HG02642 (cell line): ENCODE data around the gene JAG2.
"Not testable (repeated sequence)": the region's sequence is repeated elsewhere in the genome, so short reads cannot be mapped to it uniquely, and the experiment has no call there.

Experiments
- ATAC-seq: cut with Tn5 transposase; IDR thresholded peaks from one replicate; pipeline ENCODE4 v1.9.1; 2021; ENCODE audit warnings: mild to moderate bottlenecking; ENCODE audit not compliant: unreplicated experiment, poor library complexity

JAG2 gene

GRCh38 chr14:105123981-105124765 is 44.4 kb downstream of the JAG2 start:
- ATAC-seq = no peak

DNA sequence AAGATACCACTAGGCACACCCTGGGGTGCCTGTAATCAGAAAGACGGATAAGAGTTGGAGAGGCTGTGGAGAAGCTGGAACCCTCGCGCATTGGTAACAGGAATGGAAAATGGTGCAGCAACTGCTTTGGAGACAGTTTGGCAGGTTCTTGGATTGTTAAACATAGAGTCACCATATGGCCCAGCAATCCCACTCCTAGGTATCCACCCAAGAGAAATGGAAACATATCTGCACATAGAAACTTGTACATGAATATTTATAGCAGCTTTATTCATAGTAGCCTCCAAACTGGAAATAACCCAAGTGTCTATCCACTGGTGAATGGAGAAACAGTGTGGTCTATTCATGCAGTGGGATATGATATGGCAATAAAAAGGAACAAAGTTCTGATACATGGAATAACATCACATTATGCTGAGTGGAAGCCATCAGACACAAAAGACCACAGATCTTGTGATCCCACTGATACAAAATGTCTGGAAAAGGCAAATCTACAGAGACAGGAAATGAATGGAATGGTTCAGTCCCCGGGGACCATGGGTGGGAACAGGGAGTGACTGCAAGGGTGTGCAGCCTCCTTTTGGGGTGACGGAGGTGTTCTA is 45.4 kb downstream of the JAG2 start:
- no peak for ATAC-seq

- no peak for ATAC-seq
These were observed 48.5 kb downstream of the JAG2 start for GRCh38 chr14:105120056-105120455.

GRCh38 chr14:105119408-105120025 is 49.1 kb downstream of the JAG2 start:
- no peak for ATAC-seq

DNA sequence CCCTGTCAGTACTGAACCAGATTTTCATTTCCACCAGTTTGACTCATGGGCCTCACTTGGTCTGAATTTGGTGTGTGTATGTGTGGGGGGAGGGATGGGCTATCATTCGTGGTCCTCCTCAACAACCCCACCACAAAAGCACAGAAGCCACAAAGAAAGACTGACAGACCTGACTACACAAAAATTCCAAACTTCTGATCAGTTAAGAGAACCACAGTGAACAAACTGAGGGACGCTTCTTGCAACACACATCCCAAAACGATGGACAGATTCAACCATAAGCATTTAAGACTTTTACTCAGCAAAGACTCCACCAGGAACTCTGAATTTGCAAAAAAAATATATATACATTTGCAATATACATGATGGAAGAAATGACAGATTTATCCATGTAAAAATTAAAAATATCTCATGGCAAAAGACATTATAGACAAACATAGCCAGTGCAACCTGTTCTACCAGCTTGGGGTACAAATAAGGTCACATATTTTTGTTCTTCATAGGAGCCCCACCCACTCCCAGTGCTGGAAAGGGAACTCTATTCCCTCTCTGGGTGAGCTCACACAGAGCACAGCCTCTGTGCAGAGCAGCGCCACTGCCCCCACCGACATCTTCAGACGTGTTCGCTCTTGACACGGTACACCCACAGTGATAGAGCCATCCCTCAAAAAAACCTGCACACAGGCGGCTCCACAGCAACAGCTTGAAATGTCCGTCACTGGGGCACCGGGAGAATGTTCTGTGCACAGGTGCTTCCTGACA is 49.7 kb downstream of the JAG2 start:
- no peak for ATAC-seq

DNA sequence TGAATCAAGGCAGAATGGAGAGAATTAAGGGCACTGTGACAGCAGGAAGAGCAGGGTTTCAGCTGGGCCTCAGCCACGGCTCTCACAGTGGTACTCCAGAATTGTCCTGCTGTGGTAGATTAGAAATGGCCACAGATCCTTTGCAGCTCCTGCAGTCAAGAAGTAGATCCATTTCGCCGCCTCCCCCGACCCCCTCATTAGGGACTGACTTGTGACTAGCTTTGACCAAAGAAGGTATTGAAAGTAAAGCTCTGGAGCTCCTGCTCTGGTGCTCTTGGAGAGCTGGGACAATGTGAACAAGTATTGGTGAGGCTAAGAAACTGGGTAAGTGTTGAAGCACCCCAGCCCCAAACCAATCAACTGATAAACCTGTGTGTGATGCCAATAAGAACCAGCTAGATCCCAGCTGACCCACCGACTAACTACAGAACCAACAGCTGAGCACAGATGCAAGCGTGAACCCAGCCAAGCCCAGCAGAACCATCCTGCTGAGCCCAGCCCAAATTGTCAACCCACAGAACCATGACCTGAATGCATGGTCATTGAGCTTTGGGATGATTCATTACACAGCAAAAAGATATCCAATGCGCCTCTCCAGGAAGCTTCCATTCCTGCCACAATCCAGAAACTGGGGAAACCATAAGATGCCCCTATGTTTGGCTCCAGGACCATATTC is 50.7 kb downstream of the JAG2 start:
- ATAC-seq = no peak

GRCh38 chr14:105117257-105117646 is 51.3 kb downstream of the JAG2 start:
- no peak for ATAC-seq

DNA sequence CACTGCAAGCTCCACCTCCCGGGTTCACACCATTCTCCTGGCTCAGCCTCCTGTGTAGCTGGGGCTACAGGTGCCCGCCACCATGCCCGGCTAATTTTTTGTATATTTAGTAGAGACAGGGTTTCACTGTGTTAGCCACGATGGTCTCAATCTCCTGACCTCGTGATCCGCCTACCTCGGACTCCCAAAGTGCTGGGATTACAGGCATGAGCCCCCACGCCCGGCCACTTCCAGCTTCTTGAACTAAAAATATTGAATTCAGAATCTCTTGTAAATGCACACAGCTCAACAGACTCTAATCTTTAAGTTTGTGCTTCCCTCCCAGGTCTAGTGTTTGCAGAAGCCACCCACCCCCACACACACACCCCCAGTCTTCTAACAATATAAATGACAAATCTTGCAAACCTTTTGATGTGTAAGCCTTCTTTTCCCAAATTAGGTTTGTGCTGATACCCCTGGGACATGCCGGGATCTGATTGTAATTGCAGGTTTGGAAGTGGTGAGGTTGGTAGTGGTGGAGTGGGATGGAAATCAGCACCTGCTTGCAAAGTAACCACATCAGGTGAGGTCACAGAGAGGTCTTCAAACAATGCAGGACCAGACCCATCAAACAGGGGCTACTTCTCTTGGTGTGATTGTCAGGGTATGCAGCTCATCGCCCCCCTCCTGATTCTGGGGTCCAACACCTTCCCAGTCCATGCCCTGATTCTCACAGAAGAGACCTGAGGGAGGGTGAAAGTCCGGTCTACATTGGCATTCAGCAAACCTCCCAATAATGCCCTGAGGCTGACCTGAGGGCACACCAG is 51.9 kb downstream of the JAG2 start:
- no peak for ATAC-seq

DNA sequence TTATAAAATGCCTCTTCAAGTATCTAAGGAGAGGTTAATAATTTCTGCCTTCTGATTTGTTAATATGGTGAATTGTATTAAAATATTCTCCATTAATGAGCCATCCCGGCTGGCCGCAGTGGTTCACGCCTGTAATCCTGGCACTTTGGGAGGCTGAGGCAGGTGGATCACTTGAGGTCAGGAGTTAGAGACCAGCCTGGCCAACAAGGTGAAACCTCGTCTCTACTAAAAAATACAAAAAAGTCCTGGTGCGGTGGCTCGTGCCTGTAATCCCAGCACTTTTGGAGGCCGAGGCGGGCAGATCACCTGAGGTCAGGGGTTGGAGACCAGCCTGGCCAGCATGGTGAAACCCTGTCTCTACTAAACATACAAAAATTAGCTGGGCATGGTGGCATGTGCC is 59.3 kb downstream of the JAG2 start:
- ATAC-seq = not testable (repeated sequence)

GRCh38 chr14:105108516-105108864 is 60.1 kb downstream of the JAG2 start:
- ATAC-seq = no peak

DNA sequence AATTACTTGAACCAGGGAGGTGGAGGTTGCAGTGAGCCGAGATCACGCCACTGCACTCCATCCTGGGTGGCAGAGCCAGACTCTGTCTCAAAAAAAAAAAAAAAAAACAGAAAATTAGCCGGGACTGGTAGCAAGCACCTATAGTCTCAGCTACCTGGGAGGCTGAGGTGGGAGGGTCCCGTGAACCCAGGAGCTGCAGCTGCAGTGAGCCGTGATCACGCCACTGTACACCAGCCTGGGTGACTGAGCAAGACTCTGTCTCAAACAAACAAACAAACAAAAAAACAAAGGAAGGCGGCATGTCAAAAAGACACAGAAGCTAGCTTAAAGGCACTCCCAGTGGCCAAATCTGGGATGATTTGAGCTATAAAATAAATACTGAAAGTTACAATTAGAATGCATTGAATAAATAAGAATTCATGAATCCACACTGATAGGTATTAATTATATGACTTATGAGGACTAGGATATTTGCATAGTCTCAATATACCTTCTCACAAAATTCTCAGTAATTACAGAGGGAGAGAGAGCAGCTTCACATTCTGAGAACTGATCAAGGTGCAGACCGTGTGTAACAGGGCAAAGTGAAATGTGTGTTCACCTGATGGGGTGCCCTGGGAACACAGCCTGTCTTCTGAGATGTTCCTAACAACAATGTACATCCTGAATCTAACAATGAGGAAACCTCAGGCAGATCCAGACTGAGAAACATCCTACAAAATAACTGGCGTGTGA is 60.6 kb downstream of the JAG2 start:
- no peak for ATAC-seq

GRCh38 chr14:105107351-105107750 is 61.2 kb downstream of the JAG2 start:
- no peak for ATAC-seq

DNA sequence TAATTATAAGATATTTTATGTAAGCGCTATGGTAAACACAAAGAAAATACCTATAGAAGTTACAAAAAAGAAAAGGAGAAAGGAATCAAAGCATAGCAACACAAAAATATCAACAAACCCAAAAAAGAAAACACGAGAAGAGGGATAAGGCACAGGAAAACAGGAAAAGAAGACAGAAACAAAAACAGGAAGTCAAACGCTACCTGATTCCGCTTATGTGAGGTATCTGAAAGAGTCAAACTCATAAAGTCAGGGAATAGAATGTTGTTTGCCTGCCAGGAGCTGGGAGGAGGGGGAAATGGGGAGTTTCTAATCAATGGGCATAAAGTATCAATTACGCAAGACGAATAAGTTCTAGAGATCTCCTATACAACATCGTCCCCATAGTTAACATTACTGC is 63.4 kb downstream of the JAG2 start:
- no peak for ATAC-seq

DNA sequence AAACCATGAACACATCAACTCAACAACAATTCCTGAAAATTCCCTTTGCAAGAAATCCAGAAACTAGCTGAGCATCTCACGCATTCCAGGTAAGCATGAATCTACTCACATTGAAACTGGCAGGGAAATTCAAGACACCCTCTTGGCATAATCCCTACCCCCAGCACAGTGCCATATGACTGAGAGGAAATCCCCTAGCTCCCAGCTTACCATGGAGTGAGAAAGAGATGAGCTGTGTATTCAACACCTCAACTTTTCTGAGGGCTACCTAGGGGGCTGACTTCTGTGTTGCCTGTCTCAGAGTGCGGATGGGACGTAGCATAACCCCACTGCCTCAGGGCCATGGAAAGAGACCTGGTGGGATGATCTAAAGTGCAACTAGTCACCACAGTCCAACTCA is 65.7 kb downstream of the JAG2 start:
- ATAC-seq = no peak

DNA sequence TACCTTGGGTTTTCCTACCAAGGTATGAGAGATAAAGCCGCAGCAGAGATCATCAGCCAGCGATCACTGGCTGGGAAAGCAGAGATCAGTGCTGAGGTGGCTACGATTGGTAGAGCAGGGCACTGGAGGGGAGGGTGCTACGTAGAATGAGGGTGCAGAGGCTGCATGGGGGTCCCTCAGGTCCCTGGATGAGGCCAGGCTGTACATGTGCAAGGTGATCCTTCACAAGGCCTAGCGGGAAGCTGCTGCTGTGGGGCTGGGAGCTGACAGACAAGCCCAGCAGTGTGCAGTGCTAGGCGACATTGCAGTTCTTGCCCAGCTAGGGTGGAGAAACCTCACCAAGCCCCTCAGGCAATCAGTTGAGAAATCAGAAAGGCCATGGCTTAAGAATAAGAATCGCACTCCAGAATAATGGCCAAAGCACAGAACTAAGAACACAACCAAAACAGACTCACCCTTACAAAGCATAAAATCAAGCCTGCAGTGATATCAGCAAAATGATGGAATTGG is 66.2 kb downstream of the JAG2 start:
- no peak for ATAC-seq

GRCh38 chr14:105100910-105101309 is 67.7 kb downstream of the JAG2 start:
- ATAC-seq = no peak

DNA sequence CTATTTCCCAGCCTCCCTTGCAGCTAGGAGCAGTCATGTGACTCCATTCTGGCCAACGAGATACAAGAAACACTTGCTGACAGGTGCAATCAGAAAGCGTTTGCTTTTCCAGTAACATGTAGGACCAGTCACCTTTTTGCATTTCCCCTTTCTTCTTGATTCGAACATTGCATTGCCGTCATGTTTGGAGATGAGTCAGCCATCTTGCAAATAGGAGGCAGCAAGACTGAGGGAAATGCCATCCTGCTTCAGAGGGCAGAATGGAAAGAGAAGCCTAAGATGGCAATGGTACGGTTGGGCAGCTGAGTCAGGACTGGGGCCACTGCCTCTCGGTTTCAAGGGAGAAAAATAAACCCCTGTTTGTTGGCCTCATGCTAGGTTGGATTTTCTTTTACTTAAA is 68.8 kb downstream of the JAG2 start:
- ATAC-seq = no peak

DNA sequence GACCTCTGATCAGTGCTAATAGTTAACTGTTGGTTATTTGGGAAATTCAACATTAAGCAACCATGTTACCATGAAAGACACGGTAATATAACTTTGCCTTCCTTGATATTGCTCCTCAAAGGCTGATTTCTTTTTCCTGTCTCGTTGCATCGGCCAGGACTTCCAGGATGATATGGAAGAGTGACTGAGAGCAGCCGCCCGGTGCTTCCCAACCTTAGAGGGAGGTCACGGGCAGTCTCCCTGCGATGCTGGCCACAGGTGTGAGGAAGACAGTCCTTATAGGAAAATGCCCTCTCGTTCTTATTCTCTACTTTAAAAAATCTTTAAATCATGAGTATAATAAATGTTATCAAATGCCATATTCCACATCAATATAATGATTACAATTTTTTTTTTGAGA is 70.3 kb downstream of the JAG2 start:
- ATAC-seq = no peak

- no peak for ATAC-seq
These were observed 70.8 kb downstream of the JAG2 start for GRCh38 chr14:105097794-105098127.
